ENCODE data around the gene ITPRIPL2. TPM values are rescaled to one million over a fixed set of nuclear protein-coding genes. Genes with fewer than 3 reads are reported as not detected.

ITPRIPL2 gene
- total and polyA plus RNA-seq, 7 donors, result 4.7 to 17.9 (median 14.8) TPM

DNA sequence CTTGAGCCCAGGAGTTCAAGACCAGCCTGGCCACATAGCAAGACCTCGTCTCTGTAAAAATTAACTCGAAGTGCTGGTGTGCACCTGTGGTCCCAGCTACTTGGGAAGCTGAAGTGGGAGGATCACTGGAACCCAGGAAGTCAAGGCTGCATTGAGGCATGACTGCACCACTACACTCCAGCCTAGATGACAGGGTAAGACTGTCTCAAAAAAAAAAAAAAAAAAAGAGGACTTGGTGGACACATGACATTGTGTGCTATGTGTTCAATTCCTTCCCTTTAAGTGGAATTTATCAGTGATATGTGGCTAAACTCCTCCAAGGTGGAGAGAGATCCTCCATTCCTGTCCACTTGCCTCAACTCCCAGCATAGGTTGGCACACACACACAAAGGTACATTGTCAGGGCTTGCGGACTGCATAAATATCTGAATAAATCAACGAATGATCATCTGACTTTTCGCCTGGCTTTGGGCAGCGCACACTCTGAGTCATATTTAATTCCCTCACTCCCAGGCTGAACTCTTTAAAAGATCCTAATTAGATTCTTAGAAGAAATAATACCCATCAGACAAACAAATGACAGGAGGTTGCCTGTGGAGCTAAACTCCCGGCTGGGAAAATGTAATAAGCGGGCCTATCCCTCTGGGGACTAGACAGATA is 29.3 kb downstream of the ITPRIPL2 start:
- intact Hi-C loops (cut with DNase I), result no loop called here
- 82 to 85% (median 83%) methylated on average over 8 of the region's 8 CpGs for WGBS, 3 donors

GRCh38 chr16:19143599-19143956 is 29.8 kb downstream of the ITPRIPL2 start:
- no peaks in the 10 kb centered on the region for H3K36me3 ChIP-seq (ENCODE audit: insufficient read depth in 1 of 2, low read depth in 1 of 2)
- no peaks in the 10 kb centered on the region for H3K4me1 ChIP-seq
- no peak for ATAC-seq
- intact Hi-C loops (cut with DNase I), result no loop called here
- DNase-seq, result no peak
- H3K27ac ChIP-seq, result no peak overlapping the region
- 74 to 88% (median 74%) methylated on average over 9 of the region's 9 CpGs for WGBS, 3 donors
- no peak overlapping the region for H3K4me3 ChIP-seq
- H3K9me3 ChIP-seq, result peaks cover 7% of the 10 kb centered on the region
- TF ChIP-seq, protein P1, sequence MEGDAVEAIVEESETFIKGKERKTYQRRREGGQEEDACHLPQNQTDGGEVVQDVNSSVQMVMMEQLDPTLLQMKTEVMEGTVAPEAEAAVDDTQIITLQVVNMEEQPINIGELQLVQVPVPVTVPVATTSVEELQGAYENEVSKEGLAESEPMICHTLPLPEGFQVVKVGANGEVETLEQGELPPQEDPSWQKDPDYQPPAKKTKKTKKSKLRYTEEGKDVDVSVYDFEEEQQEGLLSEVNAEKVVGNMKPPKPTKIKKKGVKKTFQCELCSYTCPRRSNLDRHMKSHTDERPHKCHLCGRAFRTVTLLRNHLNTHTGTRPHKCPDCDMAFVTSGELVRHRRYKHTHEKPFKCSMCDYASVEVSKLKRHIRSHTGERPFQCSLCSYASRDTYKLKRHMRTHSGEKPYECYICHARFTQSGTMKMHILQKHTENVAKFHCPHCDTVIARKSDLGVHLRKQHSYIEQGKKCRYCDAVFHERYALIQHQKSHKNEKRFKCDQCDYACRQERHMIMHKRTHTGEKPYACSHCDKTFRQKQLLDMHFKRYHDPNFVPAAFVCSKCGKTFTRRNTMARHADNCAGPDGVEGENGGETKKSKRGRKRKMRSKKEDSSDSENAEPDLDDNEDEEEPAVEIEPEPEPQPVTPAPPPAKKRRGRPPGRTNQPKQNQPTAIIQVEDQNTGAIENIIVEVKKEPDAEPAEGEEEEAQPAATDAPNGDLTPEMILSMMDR (IDR thresholded peaks at IDR 0.05), result no peak
- no peaks in the 10 kb centered on the region for H3K27me3 ChIP-seq (ENCODE audit: insufficient read depth in 3 of 3, low read length in 2 of 3)

More for the DNA sequence above, 29.3 kb downstream of the ITPRIPL2 start:
- ATAC-seq, result no peak
- H3K36me3 ChIP-seq (ENCODE audit: insufficient read depth in 1 of 2, low read depth in 1 of 2), result no peaks in the 10 kb centered on the region
- H3K27ac ChIP-seq, result no peak overlapping the region
- H3K4me1 ChIP-seq, result no peaks in the 10 kb centered on the region
- TF ChIP-seq, protein P1 (IDR thresholded peaks at IDR 0.05), result no peak
- no peaks in the 10 kb centered on the region for H3K27me3 ChIP-seq (ENCODE audit: insufficient read depth in 3 of 3, low read length in 2 of 3)
- H3K4me3 ChIP-seq, result no peak overlapping the region
- no peak for DNase-seq
- H3K9me3 ChIP-seq, result peaks cover 4% of the 10 kb centered on the region

- Histone ChIP-seq H3K4me1 (no peaks in the 10 kb centered on the region), H3K27ac (no peak overlapping the region), H3K27me3 (ENCODE audit: insufficient read depth in 3 of 3, low read length in 2 of 3) (no peaks in the 10 kb centered on the region), H3K9me3 (peaks cover 7% of the 10 kb centered on the region), H3K4me3 (no peak overlapping the region), H3K36me3 (ENCODE audit: insufficient read depth in 1 of 2, low read depth in 1 of 2) (no peaks in the 10 kb centered on the region)
- intact Hi-C loops (cut with DNase I), result loop anchor here in 1 of 2 donors (5.0 kb wide), 1 partner anchor 43 kb away; no protein-coding TSS in a partner anchor
- TF ChIP-seq, protein P1 (IDR thresholded peaks at IDR 0.05), result no peak
- DNase-seq (no peak), ATAC-seq (no peak)
- 73 to 79% (median 74%) methylated on average over 3 of the region's 3 CpGs for WGBS, 3 donors
These were observed 31.2 kb downstream of the ITPRIPL2 start for GRCh38 chr16:19145010-19145409.

- Histone ChIP-seq H3K4me3 (no peak overlapping the region), H3K4me1 (no peaks in the 10 kb centered on the region), H3K36me3 (ENCODE audit: insufficient read depth in 1 of 2, low read depth in 1 of 2) (no peaks in the 10 kb centered on the region), H3K9me3 (peaks cover 7% of the 10 kb centered on the region), H3K27ac (no peak overlapping the region), H3K27me3 (ENCODE audit: insufficient read depth in 3 of 3, low read length in 2 of 3) (no peaks in the 10 kb centered on the region)
- intact Hi-C loops (cut with DNase I), result loop anchor here in 1 of 2 donors (5.0 kb wide), 1 partner anchor 45 kb away; no protein-coding TSS in a partner anchor
- TF ChIP-seq, protein P1 (IDR thresholded peaks at IDR 0.05), result no peak
- ATAC-seq (no peak), DNase-seq (no peak)
- 41 to 52% (median 49%) methylated on average over 4 of the region's 4 CpGs for WGBS, 3 donors
These were observed 33.4 kb downstream of the ITPRIPL2 start for GRCh38 chr16:19147126-19147525.

DNA sequence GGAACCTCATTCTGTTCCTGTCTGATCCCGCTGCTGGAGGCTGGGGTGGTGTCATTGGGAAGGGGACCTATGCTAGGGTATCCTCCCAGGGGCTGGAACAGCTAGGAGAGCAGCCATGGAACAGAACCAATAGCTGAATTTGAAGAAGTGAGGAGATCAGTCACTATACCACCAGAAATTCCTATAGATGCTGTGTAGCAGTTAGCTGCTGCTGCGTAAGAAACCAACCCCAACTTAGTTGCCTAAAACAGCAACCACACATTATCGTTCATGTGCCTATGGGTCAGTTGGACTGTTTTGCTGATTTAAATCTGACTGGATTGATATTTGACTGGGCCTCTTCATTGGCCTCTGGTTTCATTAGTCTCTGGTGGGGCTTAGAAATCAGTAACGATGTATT is 33.9 kb downstream of the ITPRIPL2 start:
- Histone ChIP-seq H3K27ac (no peak overlapping the region), H3K27me3 (ENCODE audit: insufficient read depth in 3 of 3, low read length in 2 of 3) (no peaks in the 10 kb centered on the region), H3K9me3 (peaks cover 7% of the 10 kb centered on the region), H3K4me1 (no peaks in the 10 kb centered on the region), H3K36me3 (ENCODE audit: insufficient read depth in 1 of 2, low read depth in 1 of 2) (no peaks in the 10 kb centered on the region), H3K4me3 (no peak overlapping the region)
- WGBS, 3 donors, result 96 to 97% (median 96%) methylated on average over 4 of the region's 4 CpGs
- TF ChIP-seq, protein P1 (IDR thresholded peaks at IDR 0.05), result no peak
- intact Hi-C loops (cut with DNase I), result loop anchor here in 1 of 2 donors (5.0 kb wide), 1 partner anchor 45 kb away; no protein-coding TSS in a partner anchor
- no peak for ATAC-seq
- DNase-seq, result no peak

Measured in psoas muscle (tissue), 8 donors.